Mucosa of stomach (tissue), 1 donor: ENCODE data around the gene BACH1.
"Not testable (repeated sequence)": the region's sequence is repeated elsewhere in the genome, so short reads cannot be mapped to it uniquely, and the experiment has no call there.

Experiments
- H3K27me3 ChIP-seq: one replicate; pipeline ENCODE4 v1.7.0; 2013; ENCODE audit warnings: mild to moderate bottlenecking, low read length; ENCODE audit not compliant: control insufficient read depth, insufficient read depth
- H3K36me3 ChIP-seq: one replicate; pipeline ENCODE4 v1.7.0; 2013; ENCODE audit warnings: low read length; ENCODE audit not compliant: control insufficient read depth, insufficient read depth
- H3K4me1 ChIP-seq: one replicate; pipeline ENCODE4 v1.7.0; 2013; ENCODE audit warnings: mild to moderate bottlenecking, low read length; ENCODE audit not compliant: control insufficient read depth, insufficient read depth
- H3K4me3 ChIP-seq: one replicate; pipeline ENCODE4 v1.7.0; 2013; ENCODE audit warnings: low read length
- H3K9ac ChIP-seq: one replicate; pipeline ENCODE4 v1.7.0; 2013; ENCODE audit warnings: mild to moderate bottlenecking, low read length, moderate library complexity
- H3K9me3 ChIP-seq: one replicate; pipeline ENCODE4 v1.7.0; 2013; ENCODE audit warnings: mild to moderate bottlenecking, low read length, moderate library complexity; ENCODE audit not compliant: control insufficient read depth
- donor health status: Pancreatic carcinoma.

BACH1 gene

DNA sequence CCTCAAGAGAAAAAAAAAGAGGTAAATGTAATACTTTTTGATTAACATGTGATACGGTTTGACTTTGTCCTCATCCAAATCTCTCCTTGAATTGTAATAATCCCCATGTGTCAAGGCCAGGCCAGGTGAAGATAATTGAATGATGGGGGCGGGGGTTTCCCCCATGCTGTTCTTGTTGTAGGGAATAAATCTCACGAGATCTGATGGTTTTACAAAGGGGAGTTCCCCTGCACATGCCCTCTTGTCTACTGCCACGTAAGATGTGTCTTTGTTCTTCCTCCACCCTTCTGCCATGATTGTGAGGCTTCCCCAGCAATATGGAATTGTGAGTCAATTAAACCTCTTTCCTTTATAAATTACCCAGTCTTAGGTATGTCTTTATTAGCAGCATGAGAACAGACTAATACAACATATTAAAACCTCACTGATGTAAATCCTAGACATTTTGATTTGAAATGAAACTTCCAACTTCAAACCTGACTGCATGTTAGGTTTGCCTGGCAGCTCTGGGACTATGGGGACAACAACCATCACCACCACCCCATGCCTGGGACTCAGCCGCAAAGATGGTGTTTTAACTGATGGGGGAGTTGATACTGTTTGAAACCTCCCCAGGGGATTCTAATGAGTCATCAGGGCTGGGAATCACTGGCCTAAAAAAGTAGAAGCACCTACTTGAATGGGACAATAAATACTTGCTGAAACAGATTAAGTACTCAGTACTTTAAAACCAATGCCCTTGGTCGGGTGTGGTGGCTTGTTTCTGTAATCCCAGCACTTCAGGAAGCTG is 32.8 kb upstream of the BACH1 start:
- no peak overlapping the region for H3K4me3 ChIP-seq
- no peaks in the 10 kb centered on the region for H3K9me3 ChIP-seq
- no peaks in the 10 kb centered on the region for H3K4me1 ChIP-seq
- H3K36me3 ChIP-seq: no peaks in the 10 kb centered on the region
- H3K27me3 ChIP-seq: no peaks in the 10 kb centered on the region
- no peak overlapping the region for H3K9ac ChIP-seq

DNA sequence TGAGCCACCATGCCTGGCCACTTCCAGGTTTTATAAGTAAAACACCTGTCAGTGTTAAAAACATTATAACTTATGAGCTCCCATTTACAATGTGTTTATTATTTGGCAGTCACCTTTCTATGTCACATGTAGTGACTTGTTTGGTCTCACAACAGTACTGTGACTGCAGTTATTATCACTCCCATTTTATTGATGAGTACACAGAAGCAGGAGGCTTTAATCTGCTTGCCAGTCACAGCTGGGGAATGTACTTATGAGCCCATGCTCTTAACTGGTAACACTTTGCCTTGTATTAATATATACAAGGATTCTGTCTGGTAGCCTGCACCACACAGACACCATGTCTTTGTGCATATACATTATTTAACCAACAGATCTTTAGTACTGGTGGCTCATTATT is 31.1 kb upstream of the BACH1 start:
- no peaks in the 10 kb centered on the region for H3K27me3 ChIP-seq
- no peak overlapping the region for H3K4me3 ChIP-seq
- no peaks in the 10 kb centered on the region for H3K9me3 ChIP-seq
- H3K9ac ChIP-seq: no peak overlapping the region
- H3K36me3 ChIP-seq: no peaks in the 10 kb centered on the region
- H3K4me1 ChIP-seq: no peaks in the 10 kb centered on the region

- no peaks in the 10 kb centered on the region for H3K9me3 ChIP-seq
- H3K9ac ChIP-seq: no peak overlapping the region
- H3K27me3 ChIP-seq: no peaks in the 10 kb centered on the region
- H3K4me1 ChIP-seq: no peaks in the 10 kb centered on the region
- no peaks in the 10 kb centered on the region for H3K36me3 ChIP-seq
- no peak overlapping the region for H3K4me3 ChIP-seq
These were observed 26.8 kb upstream of the BACH1 start for GRCh38 chr21:29271927-29272333.

GRCh38 chr21:29277442-29277841 is 21.3 kb upstream of the BACH1 start:
- no peak overlapping the region for H3K9ac ChIP-seq
- H3K4me3 ChIP-seq: no peak overlapping the region
- H3K4me1 ChIP-seq: no peaks in the 10 kb centered on the region
- H3K27me3 ChIP-seq: no peaks in the 10 kb centered on the region
- H3K36me3 ChIP-seq: no peaks in the 10 kb centered on the region
- no peaks in the 10 kb centered on the region for H3K9me3 ChIP-seq

DNA sequence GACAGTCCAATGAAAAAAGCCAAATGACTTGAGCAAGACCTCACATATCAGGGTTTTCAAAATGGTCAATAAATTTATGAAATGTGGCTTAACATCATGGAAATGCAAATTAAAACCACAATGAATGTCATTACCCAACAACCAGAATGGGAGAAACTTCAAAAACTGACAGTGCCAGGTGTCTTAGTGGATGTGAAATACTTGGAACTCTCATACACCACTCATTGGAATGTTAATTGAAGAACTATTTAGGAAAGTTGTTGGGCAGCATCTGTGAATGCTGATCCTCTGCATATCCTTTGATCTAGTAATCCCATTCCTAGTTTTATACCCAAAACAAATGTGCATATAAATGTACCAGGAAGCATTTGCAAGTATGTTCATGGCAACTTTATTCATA is 19.2 kb upstream of the BACH1 start:
- Histone ChIP-seq H3K36me3 (no peaks in the 10 kb centered on the region), H3K27me3 (no peaks in the 10 kb centered on the region), H3K4me1 (no peaks in the 10 kb centered on the region), H3K9ac (no peak overlapping the region), H3K9me3 (no peaks in the 10 kb centered on the region), H3K4me3 (no peak overlapping the region)

DNA sequence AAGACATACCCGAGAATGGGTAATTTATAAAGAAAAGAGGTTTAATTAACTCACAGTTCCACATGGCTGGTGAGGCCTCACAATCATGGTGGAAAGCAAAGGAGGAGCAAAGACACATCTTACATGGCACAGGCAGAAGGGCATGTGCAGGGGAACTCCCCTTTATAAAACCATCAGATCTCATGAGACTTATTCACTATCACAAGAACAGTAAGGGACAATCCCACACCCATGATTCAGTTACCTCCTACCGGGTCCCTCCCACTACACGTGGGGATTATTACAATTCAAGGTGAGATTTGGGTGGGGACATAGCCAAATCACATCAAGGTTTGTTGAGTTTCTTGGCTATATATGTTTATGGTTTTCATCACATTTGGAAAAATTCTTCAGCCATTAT is 16.9 kb upstream of the BACH1 start:
- H3K9me3 ChIP-seq, H3K36me3 ChIP-seq, H3K4me3 ChIP-seq, H3K4me1 ChIP-seq, H3K27me3 ChIP-seq, H3K9ac ChIP-seq: not testable (repeated sequence)

DNA sequence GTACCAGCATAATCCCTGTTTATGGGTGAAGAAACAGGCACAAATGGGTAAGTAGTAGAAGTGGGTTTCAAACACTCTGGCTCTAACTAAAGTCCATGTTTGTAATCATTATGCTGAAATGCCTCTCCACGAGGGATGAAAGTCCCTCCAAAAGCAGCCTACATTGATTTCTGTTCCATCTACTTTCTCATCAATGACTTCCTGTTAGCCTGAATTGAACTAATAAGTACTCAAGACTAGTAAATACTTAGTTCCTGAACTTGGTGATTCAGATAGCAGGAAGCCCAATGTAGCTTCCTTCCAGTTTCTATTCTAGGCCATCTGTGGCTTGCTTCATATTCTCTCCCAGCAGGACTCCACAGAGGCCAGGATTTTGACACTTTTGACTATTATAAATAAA is 11.3 kb upstream of the BACH1 start:
- Histone ChIP-seq H3K9me3 (no peaks in the 10 kb centered on the region), H3K9ac (no peak overlapping the region), H3K4me1 (peaks cover 25% of the 10 kb centered on the region), H3K27me3 (no peaks in the 10 kb centered on the region), H3K36me3 (no peaks in the 10 kb centered on the region), H3K4me3 (no peak overlapping the region)

DNA sequence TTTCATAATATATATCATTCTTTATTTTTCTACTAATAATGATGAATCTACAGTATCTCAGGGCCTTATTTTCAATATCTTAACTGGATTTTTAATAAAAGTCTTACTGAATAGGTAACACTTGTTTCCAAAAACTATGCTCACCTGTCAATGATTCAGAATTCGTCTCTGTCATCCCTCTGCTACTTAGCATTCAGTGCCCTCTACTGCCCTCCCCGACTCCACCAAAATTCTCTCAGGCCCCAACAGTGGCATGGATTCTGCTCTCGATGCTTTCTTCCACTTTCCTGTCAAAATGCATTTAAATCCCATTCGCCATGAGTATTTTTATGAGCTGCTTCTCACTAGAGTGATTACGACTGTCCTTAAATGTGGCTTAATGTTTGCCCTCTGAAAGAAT is 10.5 kb upstream of the BACH1 start:
- Histone ChIP-seq H3K9me3 (no peaks in the 10 kb centered on the region), H3K27me3 (no peaks in the 10 kb centered on the region), H3K4me3 (no peak overlapping the region), H3K4me1 (peaks cover 25% of the 10 kb centered on the region), H3K9ac (no peak overlapping the region), H3K36me3 (no peaks in the 10 kb centered on the region)

- Histone ChIP-seq H3K27me3 (no peaks in the 10 kb centered on the region), H3K9ac (no peak overlapping the region), H3K4me3 (no peak overlapping the region), H3K36me3 (no peaks in the 10 kb centered on the region), H3K9me3 (no peaks in the 10 kb centered on the region), H3K4me1 (peaks cover 25% of the 10 kb centered on the region)
These were observed 9.4 kb upstream of the BACH1 start for GRCh38 chr21:29289317-29289716.

DNA sequence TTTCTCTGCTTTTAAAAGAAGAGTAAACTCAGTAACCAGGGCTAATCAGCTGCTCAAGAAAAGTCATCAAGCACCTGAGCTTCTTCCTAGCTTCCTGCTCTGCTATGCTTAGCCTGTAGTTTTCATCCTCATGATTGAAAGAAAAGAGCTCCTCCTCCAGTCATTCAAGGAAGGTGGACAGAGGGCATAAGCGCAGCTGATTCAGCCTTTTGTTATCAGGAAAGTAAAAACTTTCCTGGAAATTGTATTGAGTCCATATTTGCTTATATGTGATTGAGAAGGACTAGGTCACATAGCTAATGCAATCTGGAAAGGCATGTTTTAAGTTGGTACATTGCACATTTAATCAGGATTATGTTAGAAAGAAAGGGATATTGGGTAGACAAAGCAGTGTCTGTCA is 8.5 kb upstream of the BACH1 start:
- H3K4me3 ChIP-seq: no peak overlapping the region
- H3K9me3 ChIP-seq: no peaks in the 10 kb centered on the region
- no peaks in the 10 kb centered on the region for H3K36me3 ChIP-seq
- H3K27me3 ChIP-seq: no peaks in the 10 kb centered on the region
- no peak overlapping the region for H3K9ac ChIP-seq
- H3K4me1 ChIP-seq: peaks cover 25% of the 10 kb centered on the region

DNA sequence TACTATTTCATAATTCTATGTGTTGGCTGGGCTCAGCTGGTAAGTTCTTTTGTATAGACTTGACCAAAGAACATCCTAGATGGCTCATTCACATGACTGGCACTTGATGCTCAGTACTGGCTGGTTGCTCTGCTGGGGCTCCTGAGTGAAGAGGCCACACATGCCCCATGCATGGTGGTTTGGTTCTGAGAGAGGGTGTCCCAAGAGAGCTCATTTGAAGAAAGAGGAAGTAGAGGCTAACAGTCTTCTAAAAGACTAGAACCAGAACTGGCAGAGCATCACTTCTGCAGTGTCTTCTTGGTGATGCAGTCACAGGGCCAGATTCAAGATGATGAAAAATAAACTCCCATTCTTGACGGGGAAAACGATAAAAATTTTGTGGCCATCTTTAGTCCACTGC is 5.2 kb upstream of the BACH1 start:
- H3K4me1 ChIP-seq: peaks cover 18% of the 10 kb centered on the region
- no peak overlapping the region for H3K9ac ChIP-seq
- H3K4me3 ChIP-seq: no peak overlapping the region
- no peaks in the 10 kb centered on the region for H3K36me3 ChIP-seq
- no peaks in the 10 kb centered on the region for H3K27me3 ChIP-seq
- no peaks in the 10 kb centered on the region for H3K9me3 ChIP-seq

- Histone ChIP-seq H3K36me3 (no peaks in the 10 kb centered on the region), H3K4me1 (peaks cover 15% of the 10 kb centered on the region), H3K9me3 (no peaks in the 10 kb centered on the region), H3K27me3 (no peaks in the 10 kb centered on the region), H3K9ac (no peak overlapping the region), H3K4me3 (no peak overlapping the region)
These were observed 3.6 kb upstream of the BACH1 start for GRCh38 chr21:29295066-29295650.
